Adipocyte (in vitro differentiated cells): ENCODE measurements around the gene ARHGAP44.
"Not testable (repeated sequence)": the region's sequence is repeated elsewhere in the genome, so short reads cannot be mapped to it uniquely, and the experiment has no call there.

Source experiments
- DNase-seq: peaks from one replicate; pipeline ENCODE4 v3.0.0-alpha.2; 2015; ENCODE audit warnings: low read depth
- H3K27me3 ChIP-seq: replicated peaks from 2 replicates; pipeline ENCODE4 v1.7.0; 2013; ENCODE audit warnings: mild to moderate bottlenecking, low read length, moderate library complexity; ENCODE audit not compliant: control insufficient read depth, insufficient read depth
- H3K36me3 ChIP-seq: 2 replicates; pipeline ENCODE4 v1.7.0; 2013; ENCODE audit warnings: low read length, mild to moderate bottlenecking, moderate library complexity; ENCODE audit not compliant: control insufficient read depth, insufficient read depth, severe bottlenecking
- H3K4me1 ChIP-seq: 2 replicates; pipeline ENCODE4 v1.7.0; 2013; ENCODE audit warnings: mild to moderate bottlenecking, low read length, moderate library complexity; ENCODE audit not compliant: control insufficient read depth, insufficient read depth
- H3K4me3 ChIP-seq: 2 replicates; pipeline ENCODE4 v1.7.0; 2013; ENCODE audit warnings: mild to moderate bottlenecking, low read length, moderate library complexity
- H3K9ac ChIP-seq: 2 replicates; pipeline ENCODE4 v1.7.0; 2013; ENCODE audit warnings: mild to moderate bottlenecking, low read length, moderate library complexity
- H3K9me3 ChIP-seq: 2 replicates; pipeline ENCODE4 v1.7.0; 2013; ENCODE audit warnings: mild to moderate bottlenecking, low read length, moderate library complexity; ENCODE audit not compliant: control insufficient read depth

Gene ARHGAP44

DNA sequence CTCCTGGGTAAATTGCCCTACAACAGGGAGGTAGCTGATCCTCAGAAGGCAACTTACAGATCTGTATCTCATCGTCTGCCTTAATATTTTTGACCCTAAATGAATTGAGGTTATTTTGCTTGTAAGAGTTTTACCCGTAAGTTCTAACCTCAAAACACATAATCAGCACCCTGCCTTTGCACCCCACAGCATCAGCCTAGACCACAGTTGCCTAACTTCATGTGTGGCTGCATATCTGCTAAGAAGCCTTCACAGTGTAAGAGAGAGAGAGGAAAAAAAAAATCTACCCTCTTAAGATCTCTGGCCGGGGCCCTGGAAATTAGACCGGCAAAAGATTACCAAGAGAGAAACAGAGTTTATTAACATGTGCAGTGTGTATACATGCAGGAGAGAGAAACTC is 76.9 kb downstream of the ARHGAP44 start:
- no peaks in the 10 kb centered on the region for H3K36me3 ChIP-seq
- H3K9ac ChIP-seq = no peak overlapping the region
- H3K4me1 ChIP-seq = no peaks in the 10 kb centered on the region
- DNase-seq = no peak
- no peaks in the 10 kb centered on the region for H3K27me3 ChIP-seq
- no peak overlapping the region for H3K4me3 ChIP-seq
- H3K9me3 ChIP-seq = no peaks in the 10 kb centered on the region

DNA sequence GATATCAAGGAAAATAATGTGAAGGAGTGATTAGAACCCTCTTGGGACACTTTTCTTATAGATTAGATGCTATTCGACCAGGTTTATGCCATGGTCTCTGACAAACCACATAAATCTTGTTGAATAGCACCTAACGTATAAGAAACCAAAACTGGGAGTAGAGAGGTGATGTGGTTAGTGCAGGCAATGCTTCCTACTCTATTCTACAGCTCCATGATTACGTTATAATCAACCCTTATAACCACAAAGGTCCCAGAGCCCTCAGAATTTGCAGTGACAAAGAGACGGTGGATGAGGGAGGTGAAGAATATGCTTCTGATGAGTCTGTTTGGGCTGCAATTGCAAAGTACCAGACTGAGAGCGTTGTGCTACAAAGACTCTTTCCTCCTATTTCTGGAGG is 78.4 kb downstream of the ARHGAP44 start:
- H3K27me3 ChIP-seq = no peaks in the 10 kb centered on the region
- no peaks in the 10 kb centered on the region for H3K4me1 ChIP-seq
- H3K4me3 ChIP-seq = no peak overlapping the region
- DNase-seq = no peak
- no peak overlapping the region for H3K9ac ChIP-seq
- H3K36me3 ChIP-seq = no peaks in the 10 kb centered on the region
- peaks cover 10% of the 10 kb centered on the region for H3K9me3 ChIP-seq

DNA sequence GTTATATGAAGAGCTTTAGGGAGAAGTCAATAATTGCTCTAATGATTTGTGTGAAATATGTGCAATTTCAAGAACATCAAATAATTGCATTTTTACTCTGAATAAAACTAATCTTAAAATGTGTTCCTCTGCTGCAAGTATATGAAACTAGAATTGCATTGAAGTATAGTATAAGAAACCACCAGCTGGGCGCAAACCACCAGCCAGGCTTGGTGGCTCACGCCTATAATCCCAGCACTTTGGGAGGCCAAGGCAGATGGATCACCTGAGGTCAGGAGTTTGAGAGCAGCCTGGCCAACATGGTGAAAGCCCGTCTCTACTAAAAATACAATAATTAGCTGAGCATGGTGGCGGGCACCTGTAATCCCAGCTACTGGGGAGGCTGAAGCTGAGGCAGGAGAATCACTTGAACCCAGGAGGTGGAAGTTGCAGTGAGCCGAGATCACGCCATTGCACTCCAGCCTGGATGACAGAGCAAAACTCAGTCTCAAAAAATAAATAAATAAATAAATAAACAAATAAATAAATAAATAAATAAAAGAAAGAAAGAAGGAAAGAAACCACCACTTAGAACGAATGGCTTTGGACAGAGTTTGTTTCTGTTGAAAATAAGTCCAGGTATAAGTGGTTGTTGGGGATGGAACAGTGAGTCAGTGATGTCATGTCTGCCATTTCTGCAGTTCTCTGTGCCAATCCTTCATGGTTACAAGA is 84.3 kb downstream of the ARHGAP44 start:
- H3K36me3 ChIP-seq, H3K9ac ChIP-seq, H3K9me3 ChIP-seq, DNase-seq, H3K4me3 ChIP-seq, H3K27me3 ChIP-seq, H3K4me1 ChIP-seq: not testable (repeated sequence)

DNA sequence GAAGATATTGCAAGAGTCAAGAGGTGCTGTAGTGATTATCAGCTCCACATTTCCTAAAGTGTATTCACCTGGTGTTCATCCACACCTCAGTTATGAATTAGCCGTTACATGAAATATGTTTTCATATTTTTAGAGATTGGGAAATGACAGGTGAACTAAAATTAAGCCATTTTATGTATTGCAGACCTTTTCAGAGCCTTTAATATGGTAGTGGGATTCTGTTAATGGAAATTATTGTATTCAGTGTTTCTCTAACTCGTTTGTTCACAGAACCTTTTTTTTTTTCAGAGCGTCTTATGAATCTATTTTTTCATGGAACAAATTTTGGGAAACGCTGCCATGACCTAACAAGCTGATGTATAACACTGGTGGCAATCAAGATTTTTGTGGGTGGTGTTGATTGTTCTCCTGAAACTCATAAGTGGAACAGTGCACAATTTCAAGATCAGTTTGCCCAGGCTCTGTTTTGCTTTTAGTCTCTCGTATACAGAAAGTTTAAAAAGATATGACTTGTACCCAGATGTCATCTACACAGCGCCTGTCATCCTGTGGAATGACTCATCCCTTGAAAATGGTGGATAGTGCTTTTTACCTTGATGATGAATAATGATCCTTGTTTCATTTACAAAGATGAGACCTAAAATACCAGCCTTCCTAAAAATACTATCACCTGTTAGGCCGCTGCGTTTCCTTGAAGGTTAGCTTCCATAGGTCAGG is 88.8 kb downstream of the ARHGAP44 start:
- no peak overlapping the region for H3K4me3 ChIP-seq
- H3K27me3 ChIP-seq = no peaks in the 10 kb centered on the region
- H3K36me3 ChIP-seq = no peaks in the 10 kb centered on the region
- no peak overlapping the region for H3K9ac ChIP-seq
- no peaks in the 10 kb centered on the region for H3K4me1 ChIP-seq
- H3K9me3 ChIP-seq = no peaks in the 10 kb centered on the region
- DNase-seq = no peak

DNA sequence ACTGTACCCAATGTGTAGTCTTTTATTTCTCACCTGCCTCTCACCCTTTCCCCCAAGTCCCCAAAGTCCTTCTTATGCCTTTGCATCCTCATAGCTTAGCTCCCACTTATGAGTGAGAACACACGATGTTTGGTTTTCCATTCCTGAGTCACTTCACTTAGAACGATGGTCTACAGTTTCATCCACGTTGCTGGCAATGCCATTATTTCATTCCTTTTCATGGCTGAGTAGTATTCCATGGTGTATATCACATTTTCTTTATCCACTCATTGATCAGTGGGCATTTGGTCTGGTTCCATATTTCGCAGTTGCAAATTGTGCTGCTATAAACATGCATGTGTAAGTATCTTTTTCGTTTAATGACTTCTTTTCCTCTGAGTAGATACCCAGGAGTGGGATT is 89.8 kb downstream of the ARHGAP44 start:
- not testable (repeated sequence) for H3K4me1 ChIP-seq, DNase-seq, H3K36me3 ChIP-seq, H3K4me3 ChIP-seq, H3K27me3 ChIP-seq, H3K9me3 ChIP-seq, H3K9ac ChIP-seq

DNA sequence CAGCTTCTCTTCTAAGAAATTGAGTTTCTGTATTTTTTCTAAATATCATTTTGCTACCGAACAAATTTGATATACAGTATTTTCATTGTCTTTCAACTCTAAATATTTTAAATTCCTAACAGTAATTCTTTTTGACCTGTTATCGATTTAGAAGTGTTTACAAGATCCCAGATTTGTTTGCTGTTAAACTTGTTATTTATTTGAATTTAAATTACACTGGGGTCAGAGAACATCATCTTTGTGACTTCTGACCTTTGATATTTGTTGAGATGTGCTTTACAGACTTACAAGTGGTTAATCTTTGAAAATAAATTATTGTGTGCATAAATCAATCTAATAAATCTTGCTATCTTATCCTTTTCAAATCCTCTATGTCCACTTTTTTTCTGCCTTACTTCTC is 94.2 kb downstream of the ARHGAP44 start:
- H3K9me3 ChIP-seq = no peaks in the 10 kb centered on the region
- DNase-seq = no peak
- no peak overlapping the region for H3K4me3 ChIP-seq
- no peaks in the 10 kb centered on the region for H3K4me1 ChIP-seq
- H3K9ac ChIP-seq = no peak overlapping the region
- H3K36me3 ChIP-seq = no peaks in the 10 kb centered on the region
- no peaks in the 10 kb centered on the region for H3K27me3 ChIP-seq

DNA sequence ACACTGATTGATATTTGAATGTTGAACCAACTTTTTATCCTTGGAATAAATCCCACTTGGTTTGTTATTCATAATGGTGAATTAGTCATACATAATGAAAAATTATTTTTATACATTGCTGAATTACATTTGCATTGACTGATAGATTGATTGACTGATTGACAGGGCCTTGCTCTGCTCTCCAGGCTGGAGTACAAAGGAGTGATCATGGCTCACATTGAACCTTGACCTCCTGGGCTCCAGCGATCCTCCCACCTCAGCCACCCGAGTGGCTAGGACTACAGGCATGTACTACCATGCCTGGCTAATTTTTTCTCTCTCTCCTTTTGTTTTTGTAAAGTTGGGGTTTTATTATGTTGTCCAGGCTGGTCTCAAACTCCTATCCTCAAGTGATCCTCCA is 97.8 kb downstream of the ARHGAP44 start:
- H3K4me3 ChIP-seq = no peak overlapping the region
- H3K4me1 ChIP-seq = no peaks in the 10 kb centered on the region
- H3K9me3 ChIP-seq = no peaks in the 10 kb centered on the region
- no peak overlapping the region for H3K9ac ChIP-seq
- no peaks in the 10 kb centered on the region for H3K36me3 ChIP-seq
- DNase-seq = no peak
- H3K27me3 ChIP-seq = no peaks in the 10 kb centered on the region

DNA sequence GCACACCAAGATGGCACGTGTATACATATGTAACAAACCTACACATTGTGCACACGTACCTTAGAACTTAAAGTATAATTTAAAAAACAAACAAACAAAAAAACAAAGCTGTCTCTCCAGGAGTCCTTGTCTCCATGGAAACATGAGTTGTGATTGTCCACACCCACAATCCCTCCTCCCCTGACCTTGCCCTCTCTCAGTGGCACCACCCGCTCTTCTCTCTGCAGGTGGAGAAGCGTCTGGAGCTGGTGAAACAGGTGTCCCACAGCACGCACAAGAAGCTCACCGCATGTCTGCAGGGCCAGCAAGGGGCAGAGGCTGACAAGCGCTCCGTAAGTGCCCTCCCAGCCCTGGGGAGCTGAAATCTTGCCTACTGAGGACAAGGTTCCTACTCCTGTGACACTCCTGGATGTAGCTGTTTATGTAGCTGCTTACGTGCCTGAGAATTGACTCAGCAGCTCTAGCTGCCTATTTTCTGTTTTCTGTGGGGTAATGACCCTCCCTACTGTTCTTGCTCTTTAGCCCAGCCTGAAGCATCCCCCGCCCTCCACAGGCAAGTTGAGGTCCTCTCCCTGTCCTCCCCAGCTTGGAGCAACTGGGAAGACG is 107.0 kb downstream of the ARHGAP44 start:
- Histone ChIP-seq H3K36me3 (no peaks in the 10 kb centered on the region), H3K9ac (no peak overlapping the region), H3K9me3 (peaks cover 11% of the 10 kb centered on the region), H3K4me3 (no peak overlapping the region), H3K4me1 (no peaks in the 10 kb centered on the region), H3K27me3 (no peaks in the 10 kb centered on the region)
- no peak for DNase-seq

DNA sequence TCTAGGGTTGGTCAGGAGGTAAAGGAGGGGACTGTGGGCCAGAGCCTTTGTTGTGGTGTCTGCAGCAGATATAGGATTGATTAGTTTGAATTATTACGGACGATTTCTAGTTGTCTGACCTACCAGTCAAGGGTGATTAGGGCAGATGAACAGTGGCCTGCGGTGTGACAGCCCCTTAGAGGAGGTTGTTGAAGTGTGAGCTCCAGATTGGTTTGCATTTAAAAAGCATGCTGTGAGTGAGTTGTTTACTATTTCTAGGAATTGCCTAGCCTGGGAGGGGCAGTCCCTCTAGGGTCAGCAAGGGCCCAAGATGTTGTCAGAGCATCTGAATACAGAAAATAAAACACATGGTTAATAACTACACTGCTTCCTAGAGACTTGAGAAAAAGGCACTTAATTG is 108.8 kb downstream of the ARHGAP44 start:
- DNase-seq = no peak
- Histone ChIP-seq H3K4me1 (no peaks in the 10 kb centered on the region), H3K27me3 (no peaks in the 10 kb centered on the region), H3K9ac (no peak overlapping the region), H3K9me3 (peaks cover 5% of the 10 kb centered on the region), H3K36me3 (no peaks in the 10 kb centered on the region), H3K4me3 (no peak overlapping the region)

DNA sequence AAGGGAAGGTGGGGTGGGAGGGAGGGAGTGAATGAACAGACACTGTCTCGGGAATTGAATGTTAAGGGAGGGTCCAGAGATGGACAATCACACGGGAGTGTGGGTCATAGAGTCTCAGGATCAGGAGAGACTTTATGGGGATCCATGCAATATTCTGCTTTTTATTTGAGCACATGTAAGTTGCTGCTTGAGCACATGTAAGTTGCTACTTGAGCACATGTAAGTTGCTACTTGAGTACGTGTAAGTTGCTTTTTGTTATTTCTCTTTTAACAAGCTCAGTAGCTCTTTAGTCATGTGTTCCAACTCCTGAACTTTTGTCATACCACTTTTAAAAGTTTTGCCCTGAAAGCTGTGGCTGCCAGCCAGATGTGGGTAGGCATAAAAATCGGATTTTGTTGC is 110.3 kb downstream of the ARHGAP44 start:
- Histone ChIP-seq H3K9me3 (peaks cover 5% of the 10 kb centered on the region), H3K27me3 (no peaks in the 10 kb centered on the region), H3K9ac (no peak overlapping the region), H3K4me3 (no peak overlapping the region), H3K36me3 (no peaks in the 10 kb centered on the region), H3K4me1 (no peaks in the 10 kb centered on the region)
- no peak for DNase-seq

DNA sequence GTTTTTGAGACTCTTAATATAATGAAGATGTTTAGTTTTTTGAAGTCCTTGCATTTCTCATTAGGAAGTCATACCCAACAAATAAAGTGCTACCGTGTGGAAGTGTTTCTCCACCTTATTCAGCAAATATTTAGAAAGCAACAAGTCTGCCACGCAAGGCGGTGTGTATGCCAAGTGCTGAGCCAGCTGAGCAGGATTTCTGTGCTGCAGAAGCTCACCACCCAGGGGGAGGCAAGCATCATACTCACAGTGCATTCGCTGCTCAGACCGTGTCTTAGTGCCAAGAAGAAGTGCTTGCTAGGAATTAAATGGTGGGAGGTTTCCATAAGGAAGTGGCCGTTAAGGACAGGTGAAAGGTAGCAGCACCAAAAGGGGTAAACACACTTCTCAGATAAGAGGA is 111.2 kb downstream of the ARHGAP44 start:
- DNase-seq = no peak
- Histone ChIP-seq H3K9me3 (peaks cover 5% of the 10 kb centered on the region), H3K4me1 (no peaks in the 10 kb centered on the region), H3K9ac (no peak overlapping the region), H3K4me3 (no peak overlapping the region), H3K36me3 (no peaks in the 10 kb centered on the region), H3K27me3 (no peaks in the 10 kb centered on the region)
